Fibroblast of skin of left biceps (primary cell): ENCODE measurements around the gene SERPINA5.

Experiments
- DNase-seq, 2 experiments: peaks; one replicate each; pipeline ENCODE4 v3.0.0-alpha.2; 2013; ENCODE audit warnings: low read depth in 2 of 2

The SERPINA5 gene

GRCh38 chr14:94550041-94550440 is 31.2 kb upstream of the SERPINA5 start:
- DNase-seq, result no peak

- DNase-seq, result no peak
Observed at GRCh38 chr14:94555991-94556390, 25.2 kb upstream of the SERPINA5 start.

DNA sequence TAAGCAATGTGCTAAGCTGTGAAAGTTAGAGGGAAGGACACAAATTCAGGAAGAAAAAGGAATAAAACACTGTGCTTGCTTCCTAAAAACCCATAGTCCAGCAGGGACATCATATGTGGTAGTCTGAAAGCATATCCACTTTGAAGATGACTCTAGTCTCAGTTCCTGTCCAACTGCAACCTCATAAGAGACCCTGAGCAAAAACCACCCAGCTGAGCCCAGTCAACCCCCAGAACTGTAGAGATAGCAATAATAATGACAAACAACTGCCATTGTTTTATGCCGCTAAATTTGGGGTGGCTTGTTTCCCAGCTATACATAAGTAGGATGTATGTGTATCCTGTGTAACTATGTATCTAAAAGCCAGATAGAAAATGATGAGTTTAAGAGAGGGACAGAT is 23.9 kb upstream of the SERPINA5 start:
- no peak for DNase-seq

- DNase-seq, result no peak
Observed at GRCh38 chr14:94558842-94559241, 22.4 kb upstream of the SERPINA5 start.

DNA sequence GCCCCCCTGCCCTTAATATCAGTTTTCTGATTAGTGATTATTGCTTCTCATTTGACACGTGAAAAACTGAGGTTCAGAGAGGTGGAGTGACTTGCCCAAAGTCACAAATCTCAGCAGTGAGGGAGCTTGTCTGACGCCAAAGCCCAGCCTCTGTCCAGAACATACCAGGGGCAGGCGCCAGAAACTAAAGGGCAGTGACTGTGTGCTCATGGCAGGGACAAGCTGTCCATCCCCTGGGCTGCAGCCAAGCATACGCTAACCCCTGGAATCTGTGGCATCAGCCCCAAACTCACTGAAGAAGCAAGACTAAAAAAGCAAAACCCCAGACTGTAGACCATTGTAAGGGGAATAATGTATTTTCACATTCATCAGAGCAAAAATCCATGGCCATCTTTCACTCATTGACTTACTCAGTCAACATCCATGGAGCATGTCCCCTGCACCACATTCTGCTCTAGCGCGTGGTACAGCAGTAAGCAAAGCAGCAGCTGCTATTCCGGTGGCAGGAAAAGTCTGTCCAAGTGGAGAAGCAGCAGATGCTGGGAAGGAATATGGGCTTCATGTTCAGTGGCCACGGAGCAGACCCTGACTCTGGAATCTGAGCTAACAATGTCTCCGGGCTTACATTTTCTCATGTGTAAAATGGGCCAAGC is 21.5 kb upstream of the SERPINA5 start:
- no peak for DNase-seq

DNA sequence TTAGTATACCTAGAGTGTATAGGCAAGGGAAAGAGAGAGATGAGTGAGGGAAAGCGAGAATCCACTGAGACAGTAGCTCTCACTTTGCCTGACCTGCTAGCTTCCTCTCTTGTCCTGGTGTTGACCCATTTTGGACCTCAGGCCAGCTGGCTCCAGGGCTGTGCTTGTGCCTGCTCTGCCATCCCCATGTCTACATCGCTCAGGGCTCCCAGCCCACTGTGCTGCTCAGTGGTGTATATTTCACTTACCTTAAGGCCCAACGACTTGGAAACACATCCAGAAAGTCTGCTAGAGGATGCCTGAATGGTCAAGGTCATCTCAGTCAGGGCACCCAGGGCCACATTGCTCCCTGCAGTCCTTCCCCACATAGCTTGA is 20.9 kb upstream of the SERPINA5 start:
- no peak for DNase-seq

DNA sequence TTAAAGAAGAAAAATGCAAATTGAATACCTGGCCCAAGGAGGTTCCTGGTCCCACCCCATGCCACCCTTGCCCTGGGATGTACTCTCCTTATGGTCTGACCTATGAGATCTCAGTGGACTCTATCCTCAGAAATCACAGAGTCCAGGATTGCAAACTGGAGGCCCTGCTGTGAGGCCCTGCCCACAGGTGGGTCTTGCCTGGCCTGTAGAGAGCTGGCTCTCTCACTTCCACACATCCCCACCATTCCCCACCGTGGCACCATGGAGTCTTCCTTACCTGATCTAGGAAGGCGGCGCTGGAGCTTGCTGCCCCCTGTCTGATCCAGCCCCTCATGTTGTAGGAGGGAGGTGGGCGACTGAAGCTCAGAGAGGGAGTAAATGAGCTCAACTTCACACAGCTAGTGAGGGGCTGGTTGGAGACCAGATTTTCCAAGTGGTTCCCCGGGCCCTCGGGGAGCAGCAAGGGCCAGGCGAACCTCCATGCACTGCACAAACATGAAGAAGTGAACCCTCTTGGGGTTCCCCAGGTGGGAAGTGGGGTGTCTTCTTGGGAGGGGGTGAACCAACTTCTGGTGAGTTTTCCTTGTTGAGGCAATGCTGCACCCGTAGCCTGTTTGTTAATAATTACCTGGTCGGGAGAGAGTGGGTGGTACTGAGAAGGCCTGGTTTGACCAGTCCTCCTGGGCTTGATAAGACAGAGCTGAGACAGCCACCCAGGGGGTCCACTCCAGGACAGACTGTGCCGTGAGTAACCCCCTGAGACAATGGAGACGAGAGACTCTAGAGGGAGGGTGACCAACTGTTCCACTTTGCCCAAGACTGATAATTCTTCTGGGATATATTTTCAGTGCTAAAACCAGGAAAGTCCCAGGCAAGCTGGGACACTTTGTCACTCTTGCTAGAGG is 20.2 kb upstream of the SERPINA5 start, which contains the start of gene SERPINA4:
SERPINA4 (plus strand) TSS at position 692 of the 905 bp plus-strand sequence. CDS start 2,041 bp downstream, outside the sequence.
- DNase-seq, result no peak

- DNase-seq, result no peak
Observed at GRCh38 chr14:94561656-94562010, 19.6 kb upstream of the SERPINA5 start.

- no peak for DNase-seq
Observed at GRCh38 chr14:94562022-94562421, 19.2 kb upstream of the SERPINA5 start.

DNA sequence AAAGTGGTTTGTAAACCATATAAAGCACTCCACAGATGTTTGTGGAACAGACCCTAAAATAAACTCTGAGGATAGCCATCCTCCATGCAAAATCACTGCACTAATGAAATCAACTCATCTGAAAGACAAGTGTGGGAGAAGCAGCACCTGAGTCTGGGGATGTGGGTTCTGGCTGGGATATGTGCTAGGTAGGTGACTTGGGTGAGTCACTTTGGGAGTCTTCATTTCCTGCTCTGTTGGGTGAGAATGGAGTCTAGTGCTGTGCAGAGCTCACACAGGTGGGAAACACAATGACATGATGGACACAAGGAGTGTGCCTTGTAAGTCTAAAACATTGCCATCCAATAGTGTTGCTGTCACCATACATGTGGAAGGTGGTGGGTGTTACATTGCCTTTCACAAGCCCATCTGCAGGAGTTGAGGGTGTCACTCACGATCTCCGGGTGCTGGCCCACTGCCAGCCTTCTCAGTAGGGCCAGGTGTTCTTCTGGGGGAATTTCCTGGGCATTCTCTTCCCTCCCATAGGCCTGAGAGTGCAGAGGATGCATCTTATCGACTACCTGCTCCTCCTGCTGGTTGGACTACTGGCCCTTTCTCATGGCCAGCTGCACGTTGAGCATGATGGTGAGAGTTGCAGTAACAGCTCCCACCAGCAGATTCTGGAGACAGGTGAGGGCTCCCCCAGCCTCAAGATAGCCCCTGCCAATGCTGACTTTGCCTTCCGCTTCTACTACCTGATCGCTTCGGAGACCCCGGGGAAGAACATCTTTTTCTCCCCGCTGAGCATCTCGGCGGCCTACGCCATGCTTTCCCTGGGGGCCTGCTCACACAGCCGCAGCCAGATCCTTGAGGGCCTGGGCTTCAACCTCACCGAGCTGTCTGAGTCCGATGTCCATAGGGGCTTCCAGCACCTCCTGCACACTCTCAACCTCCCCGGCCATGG is 18.0 kb upstream of the SERPINA5 start:
- no peak for DNase-seq

- no peak for DNase-seq
Observed at GRCh38 chr14:94564381-94564780, 16.8 kb upstream of the SERPINA5 start.

- DNase-seq, result no peak
Observed at GRCh38 chr14:94568186-94568585, 13.0 kb upstream of the SERPINA5 start.

- no peak for DNase-seq
Observed at GRCh38 chr14:94569381-94570001, 11.7 kb upstream of the SERPINA5 start.

- DNase-seq, result no peak
Observed at GRCh38 chr14:94570002-94570400, 11.2 kb upstream of the SERPINA5 start.

DNA sequence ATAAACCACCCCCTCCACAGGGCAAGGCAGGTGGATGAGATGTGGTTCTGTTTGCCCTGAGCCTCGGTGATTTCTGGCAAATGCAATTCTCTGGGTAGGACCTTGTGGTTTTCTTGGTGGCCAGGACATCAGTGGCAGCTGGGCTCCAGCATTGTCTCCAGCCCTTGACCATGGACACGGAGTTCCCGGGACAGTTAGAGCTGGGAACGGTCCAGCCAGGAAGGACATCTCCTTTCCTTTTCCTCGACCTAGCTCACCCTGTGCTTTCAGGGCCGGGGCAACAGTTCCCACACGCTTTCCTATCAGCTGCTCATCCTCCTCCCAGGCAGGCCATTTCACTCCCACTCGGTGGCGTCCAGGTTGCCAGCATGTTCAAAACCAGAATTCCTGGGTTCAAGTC is 10.8 kb upstream of the SERPINA5 start:
- no peak for DNase-seq

- DNase-seq, result no peak
Observed at GRCh38 chr14:94571395-94571794, 9.8 kb upstream of the SERPINA5 start.

- DNase-seq, result no peak
Observed at GRCh38 chr14:94571950-94572349, 9.3 kb upstream of the SERPINA5 start.

DNA sequence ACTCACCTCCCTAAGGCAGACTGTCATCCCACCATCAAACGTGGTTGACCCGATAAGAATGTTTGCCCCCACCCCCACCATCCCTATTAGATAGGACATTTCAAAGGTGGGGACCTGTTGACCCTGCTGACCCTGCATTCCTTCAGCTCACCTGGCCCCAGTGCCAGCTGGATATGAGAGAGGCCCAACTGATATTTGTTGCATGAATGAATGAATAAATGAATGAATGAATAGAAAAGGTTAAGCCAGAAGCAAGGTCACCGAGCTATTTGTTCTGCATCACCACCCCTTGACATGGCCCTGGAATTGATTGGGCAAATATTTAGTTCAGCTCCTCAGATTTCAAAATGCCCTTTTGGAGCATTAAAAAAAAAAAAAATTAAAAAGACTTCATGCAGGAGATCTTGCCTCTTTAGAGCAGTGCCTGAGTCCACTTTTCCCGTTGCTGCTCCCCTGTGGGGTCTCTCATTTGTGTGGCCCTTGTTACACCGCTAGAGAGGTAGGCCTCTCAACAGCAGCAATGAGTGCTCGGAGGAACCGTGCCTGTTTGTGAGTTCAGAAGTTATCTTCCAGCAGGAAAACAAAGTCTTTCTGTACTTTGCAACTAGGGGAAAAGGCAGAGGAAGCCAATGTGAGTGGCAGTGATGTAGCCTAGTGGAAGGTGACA is 8.5 kb upstream of the SERPINA5 start:
- no peak for DNase-seq

GRCh38 chr14:94573475-94574277 is 7.5 kb upstream of the SERPINA5 start:
- DNase-seq, result no peak

- DNase-seq, result no peak
Observed at GRCh38 chr14:94574336-94574735, 6.9 kb upstream of the SERPINA5 start.
